ENCODE measurements around the gene FBN2. TPM values are rescaled to one million over a fixed set of nuclear protein-coding genes. Genes with fewer than 3 reads are reported as not detected.
"Not testable (repeated sequence)": the region's sequence is repeated elsewhere in the genome, so short reads cannot be mapped to it uniquely, and the experiment has no call there.

Gene FBN2
- total and polyA plus RNA-seq, 2 experiments from 2014 or later, result 725 to 2,094 TPM

- peaks cover 99% of the 10 kb centered on the region for H3K36me3 ChIP-seq
- TF ChIP-seq, protein P1, sequence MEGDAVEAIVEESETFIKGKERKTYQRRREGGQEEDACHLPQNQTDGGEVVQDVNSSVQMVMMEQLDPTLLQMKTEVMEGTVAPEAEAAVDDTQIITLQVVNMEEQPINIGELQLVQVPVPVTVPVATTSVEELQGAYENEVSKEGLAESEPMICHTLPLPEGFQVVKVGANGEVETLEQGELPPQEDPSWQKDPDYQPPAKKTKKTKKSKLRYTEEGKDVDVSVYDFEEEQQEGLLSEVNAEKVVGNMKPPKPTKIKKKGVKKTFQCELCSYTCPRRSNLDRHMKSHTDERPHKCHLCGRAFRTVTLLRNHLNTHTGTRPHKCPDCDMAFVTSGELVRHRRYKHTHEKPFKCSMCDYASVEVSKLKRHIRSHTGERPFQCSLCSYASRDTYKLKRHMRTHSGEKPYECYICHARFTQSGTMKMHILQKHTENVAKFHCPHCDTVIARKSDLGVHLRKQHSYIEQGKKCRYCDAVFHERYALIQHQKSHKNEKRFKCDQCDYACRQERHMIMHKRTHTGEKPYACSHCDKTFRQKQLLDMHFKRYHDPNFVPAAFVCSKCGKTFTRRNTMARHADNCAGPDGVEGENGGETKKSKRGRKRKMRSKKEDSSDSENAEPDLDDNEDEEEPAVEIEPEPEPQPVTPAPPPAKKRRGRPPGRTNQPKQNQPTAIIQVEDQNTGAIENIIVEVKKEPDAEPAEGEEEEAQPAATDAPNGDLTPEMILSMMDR (IDR thresholded peaks at IDR 0.05; ENCODE audit: low read depth, low read length), result no peak
- H3K27ac ChIP-seq, result peak overlapping the region; percentile 82
Observed at GRCh38 chr5:128329386-128329939, 208.6 kb downstream of the FBN2 start.

DNA sequence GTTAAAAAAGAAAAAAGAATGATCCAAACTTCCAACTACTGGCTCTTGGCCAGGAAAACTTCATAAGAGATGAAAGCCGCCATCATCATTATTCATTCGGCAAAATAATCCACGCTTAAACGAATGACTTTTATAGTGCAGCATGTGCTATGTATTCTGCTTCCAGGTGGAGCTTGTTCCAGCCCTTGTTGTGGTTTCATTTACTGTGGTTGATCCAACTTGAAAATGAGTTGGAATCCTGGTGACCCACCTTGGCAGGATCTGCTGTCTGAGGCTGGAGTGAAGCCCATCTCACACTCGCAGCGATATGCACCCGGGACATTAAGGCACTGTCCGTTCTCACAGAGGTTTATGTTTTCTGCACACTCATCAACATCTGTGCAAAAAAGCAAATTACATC is 209.6 kb downstream of the FBN2 start:
- Histone ChIP-seq H3K27me3 (no peaks in the 10 kb centered on the region), H3K4me1 (ENCODE audit: low read depth) (no peaks in the 10 kb centered on the region), H3K4me3 (no peak overlapping the region), H3K36me3 (peaks cover 96% of the 10 kb centered on the region), H3K27ac (peak overlapping the region; percentile 82), H3K9me3 (ENCODE audit: low read depth) (no peaks in the 10 kb centered on the region)
- TF ChIP-seq, protein P1 (IDR thresholded peaks at IDR 0.05; ENCODE audit: low read depth, low read length), result no peak
- no peak for DNase-seq (ENCODE audit: low read depth in 1 of 2, low spot score in 1 of 2)

More at GRCh38 chr5:128329386-128329939, 208.6 kb downstream of the FBN2 start:
- Histone ChIP-seq H3K9me3 (ENCODE audit: low read depth) (no peaks in the 10 kb centered on the region), H3K27me3 (no peaks in the 10 kb centered on the region), H3K4me3 (no peak overlapping the region), H3K4me1 (ENCODE audit: low read depth) (no peaks in the 10 kb centered on the region)
- DNase-seq (ENCODE audit: low read depth in 1 of 2, low spot score in 1 of 2), result no peak

GRCh38 chr5:128328007-128328406 is 210.0 kb downstream of the FBN2 start:
- peaks cover 92% of the 10 kb centered on the region for H3K36me3 ChIP-seq

DNA sequence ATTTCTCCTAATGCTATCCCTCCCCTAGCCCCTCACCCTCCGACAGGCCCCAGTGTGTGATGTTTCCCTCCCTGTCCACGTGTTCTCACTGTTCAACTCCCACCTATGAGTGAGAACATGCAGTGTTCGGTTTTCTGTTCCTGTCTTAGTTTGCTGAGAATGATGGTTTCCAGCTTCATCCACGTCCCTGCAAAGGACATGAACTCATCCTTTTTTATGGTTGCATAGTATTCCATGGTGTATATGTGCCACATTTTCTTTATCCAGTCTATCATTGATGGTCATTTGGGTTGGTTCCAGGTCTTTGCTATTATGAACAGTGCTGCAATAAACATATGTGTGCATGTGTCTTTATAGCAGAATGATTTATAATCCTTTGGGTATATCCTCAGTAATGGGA is 216.6 kb downstream of the FBN2 start:
- H3K36me3 ChIP-seq, result peaks cover 69% of the 10 kb centered on the region
- H3K27ac ChIP-seq; H3K4me3 ChIP-seq; H3K4me1 ChIP-seq (ENCODE audit: low read depth); H3K9me3 ChIP-seq (ENCODE audit: low read depth); H3K27me3 ChIP-seq; DNase-seq (ENCODE audit: low read depth in 1 of 2, low spot score in 1 of 2): not testable (repeated sequence)

More at GRCh38 chr5:128328007-128328406, 210.0 kb downstream of the FBN2 start:
- Histone ChIP-seq H3K4me3 (no peak overlapping the region), H3K27me3 (no peaks in the 10 kb centered on the region), H3K9me3 (ENCODE audit: low read depth) (no peaks in the 10 kb centered on the region), H3K27ac (peak overlapping the region; percentile 82), H3K4me1 (ENCODE audit: low read depth) (no peaks in the 10 kb centered on the region)
- TF ChIP-seq, protein P1 (IDR thresholded peaks at IDR 0.05; ENCODE audit: low read depth, low read length), result no peak
- DNase-seq (ENCODE audit: low read depth in 1 of 2, low spot score in 1 of 2), result no peak

DNA sequence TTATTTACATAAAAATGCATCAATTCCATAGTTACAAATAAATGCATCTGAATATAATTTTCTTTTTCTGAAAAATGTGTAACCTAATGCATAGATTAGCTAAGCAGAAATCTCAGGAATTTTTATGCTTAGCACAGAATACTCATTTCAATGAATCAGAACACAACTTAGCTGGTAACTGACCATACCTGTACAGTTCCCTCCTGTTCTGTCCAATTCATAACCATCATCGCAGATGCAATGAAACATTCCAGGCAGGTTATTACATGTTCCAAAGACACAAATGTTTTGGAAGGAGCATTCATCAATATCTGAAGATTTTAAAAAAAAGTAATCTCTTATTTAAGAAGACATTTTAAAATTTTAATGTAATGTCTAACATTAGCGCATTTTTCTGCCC is 219.4 kb downstream of the FBN2 start:
- H3K4me3 ChIP-seq, result no peak overlapping the region
- H3K9me3 ChIP-seq (ENCODE audit: low read depth), result no peaks in the 10 kb centered on the region
- no peak for DNase-seq (ENCODE audit: low read depth in 1 of 2, low spot score in 1 of 2)
- peaks cover 69% of the 10 kb centered on the region for H3K36me3 ChIP-seq
- TF ChIP-seq, protein P1 (IDR thresholded peaks at IDR 0.05; ENCODE audit: low read depth, low read length), result no peak
- H3K4me1 ChIP-seq (ENCODE audit: low read depth), result no peaks in the 10 kb centered on the region
- peak overlapping the region; percentile 41 for H3K27ac ChIP-seq
- no peaks in the 10 kb centered on the region for H3K27me3 ChIP-seq

- H3K36me3 ChIP-seq, result peaks cover 74% of the 10 kb centered on the region
- no peaks in the 10 kb centered on the region for H3K4me1 ChIP-seq (ENCODE audit: low read depth)
- peak overlapping the region; percentile 64 for H3K27ac ChIP-seq
- no peak overlapping the region for H3K4me3 ChIP-seq
- no peaks in the 10 kb centered on the region for H3K9me3 ChIP-seq (ENCODE audit: low read depth)
- DNase-seq (ENCODE audit: low read depth in 1 of 2, low spot score in 1 of 2), result no peak
- no peaks in the 10 kb centered on the region for H3K27me3 ChIP-seq
- TF ChIP-seq, protein P1 (IDR thresholded peaks at IDR 0.05; ENCODE audit: low read depth, low read length), result no peak
Observed at GRCh38 chr5:128317481-128317880, 220.6 kb downstream of the FBN2 start.

All from cardiac muscle cell (in vitro differentiated cells and primary cell).